Measurements from ENCODE around the gene AKR1E2. TPM values are rescaled to one million over a fixed set of nuclear protein-coding genes. Genes with fewer than 3 reads are reported as not detected.

AKR1E2 gene
- total RNA-seq, 6 experiments from 2014 or later: 0.37 to 3.5 (median 1.6) TPM

DNA sequence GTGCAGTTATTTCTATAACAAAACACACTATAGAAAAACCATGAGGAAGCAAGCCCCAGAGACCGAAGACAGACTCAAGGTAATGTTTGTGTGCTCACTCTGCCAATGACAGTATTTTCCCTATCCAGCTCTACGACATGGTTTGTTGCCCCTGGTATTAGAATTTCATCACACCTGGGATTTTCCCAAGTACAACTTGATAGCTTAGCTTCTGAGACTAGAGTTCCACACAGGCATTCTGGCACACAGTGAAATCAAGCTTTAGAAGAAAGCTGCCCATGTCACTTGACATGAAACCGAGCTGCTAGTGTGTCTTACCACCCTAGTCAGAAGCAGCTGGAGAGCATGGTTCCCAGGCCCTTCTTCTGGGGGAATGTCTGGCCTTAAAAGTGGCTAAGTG lies 44.1 kb upstream of the AKR1E2 start:
- Histone ChIP-seq H3K4me3 (no peak overlapping the region), H3K4me1 (no peaks in the 10 kb centered on the region), H3K9me3 (no peaks in the 10 kb centered on the region), H3K27me3 (peaks cover 0 to 9% of the 10 kb centered on the region in 2 donors), H3K27ac (no peak overlapping the region), H3K36me3 (no peaks in the 10 kb centered on the region)
- TF ChIP-seq POLR2A (IDR thresholded peaks at IDR 0.05): no peak
- TF ChIP-seq, protein P1, sequence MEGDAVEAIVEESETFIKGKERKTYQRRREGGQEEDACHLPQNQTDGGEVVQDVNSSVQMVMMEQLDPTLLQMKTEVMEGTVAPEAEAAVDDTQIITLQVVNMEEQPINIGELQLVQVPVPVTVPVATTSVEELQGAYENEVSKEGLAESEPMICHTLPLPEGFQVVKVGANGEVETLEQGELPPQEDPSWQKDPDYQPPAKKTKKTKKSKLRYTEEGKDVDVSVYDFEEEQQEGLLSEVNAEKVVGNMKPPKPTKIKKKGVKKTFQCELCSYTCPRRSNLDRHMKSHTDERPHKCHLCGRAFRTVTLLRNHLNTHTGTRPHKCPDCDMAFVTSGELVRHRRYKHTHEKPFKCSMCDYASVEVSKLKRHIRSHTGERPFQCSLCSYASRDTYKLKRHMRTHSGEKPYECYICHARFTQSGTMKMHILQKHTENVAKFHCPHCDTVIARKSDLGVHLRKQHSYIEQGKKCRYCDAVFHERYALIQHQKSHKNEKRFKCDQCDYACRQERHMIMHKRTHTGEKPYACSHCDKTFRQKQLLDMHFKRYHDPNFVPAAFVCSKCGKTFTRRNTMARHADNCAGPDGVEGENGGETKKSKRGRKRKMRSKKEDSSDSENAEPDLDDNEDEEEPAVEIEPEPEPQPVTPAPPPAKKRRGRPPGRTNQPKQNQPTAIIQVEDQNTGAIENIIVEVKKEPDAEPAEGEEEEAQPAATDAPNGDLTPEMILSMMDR (IDR thresholded peaks at IDR 0.05): no peak
- ATAC-seq (peak in 1 of 4 donors; percentile 38), DNase-seq (no peak)
- 36% methylated on average over 2 of the region's 3 CpGs for WGBS (ENCODE audit: insufficient coverage, low coverage, low lambda C conversion rate, missing lambda C conversion rate)
- intact Hi-C loops (cut with DNase I): no loop called here

DNA sequence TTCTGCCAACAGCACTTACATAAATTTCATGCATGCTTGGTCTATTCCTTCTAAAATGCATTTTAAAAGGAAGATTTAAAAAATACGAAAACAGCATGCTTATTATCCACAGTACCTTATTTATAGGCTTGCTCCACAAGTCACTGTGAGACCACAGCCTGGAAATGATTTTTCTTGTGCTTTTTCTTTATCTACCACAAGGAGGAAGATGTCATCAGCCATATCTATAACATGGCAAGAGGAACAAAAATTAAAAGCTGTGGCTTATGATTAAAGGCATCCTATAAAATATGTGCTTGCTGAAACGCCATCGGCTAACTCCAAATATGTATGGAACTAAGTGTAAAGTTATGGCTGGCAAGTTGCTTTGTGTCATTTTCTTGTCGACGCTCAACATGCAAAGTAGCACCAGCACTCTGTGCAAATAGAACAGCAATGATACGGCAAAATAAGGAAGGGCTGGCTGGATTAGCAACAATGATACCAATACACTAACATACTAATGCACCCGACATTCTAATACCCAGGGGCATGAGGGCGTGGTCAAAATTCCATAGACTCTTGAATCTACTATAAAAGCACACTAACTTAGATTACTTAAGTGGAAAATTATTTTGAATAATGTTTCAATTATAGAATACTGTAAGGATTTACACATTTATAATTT lies 41.2 kb upstream of the AKR1E2 start:
- TF ChIP-seq POLR2A (IDR thresholded peaks at IDR 0.05): no peak
- TF ChIP-seq, protein P1 (IDR thresholded peaks at IDR 0.05): no peak
- no peaks in the 10 kb centered on the region for H3K9me3 ChIP-seq
- WGBS (ENCODE audit: insufficient coverage, low coverage, low lambda C conversion rate, missing lambda C conversion rate): 47% methylated on average over 8 of the region's 8 CpGs
- H3K27ac ChIP-seq: no peak overlapping the region
- intact Hi-C loops (cut with DNase I): no loop called here
- DNase-seq (no peak), ATAC-seq (no peak)
- H3K36me3 ChIP-seq: no peaks in the 10 kb centered on the region
- peaks cover 0 to 15% of the 10 kb centered on the region in 2 donors for H3K27me3 ChIP-seq
- H3K4me1 ChIP-seq: no peaks in the 10 kb centered on the region
- H3K4me3 ChIP-seq: no peak overlapping the region

DNA sequence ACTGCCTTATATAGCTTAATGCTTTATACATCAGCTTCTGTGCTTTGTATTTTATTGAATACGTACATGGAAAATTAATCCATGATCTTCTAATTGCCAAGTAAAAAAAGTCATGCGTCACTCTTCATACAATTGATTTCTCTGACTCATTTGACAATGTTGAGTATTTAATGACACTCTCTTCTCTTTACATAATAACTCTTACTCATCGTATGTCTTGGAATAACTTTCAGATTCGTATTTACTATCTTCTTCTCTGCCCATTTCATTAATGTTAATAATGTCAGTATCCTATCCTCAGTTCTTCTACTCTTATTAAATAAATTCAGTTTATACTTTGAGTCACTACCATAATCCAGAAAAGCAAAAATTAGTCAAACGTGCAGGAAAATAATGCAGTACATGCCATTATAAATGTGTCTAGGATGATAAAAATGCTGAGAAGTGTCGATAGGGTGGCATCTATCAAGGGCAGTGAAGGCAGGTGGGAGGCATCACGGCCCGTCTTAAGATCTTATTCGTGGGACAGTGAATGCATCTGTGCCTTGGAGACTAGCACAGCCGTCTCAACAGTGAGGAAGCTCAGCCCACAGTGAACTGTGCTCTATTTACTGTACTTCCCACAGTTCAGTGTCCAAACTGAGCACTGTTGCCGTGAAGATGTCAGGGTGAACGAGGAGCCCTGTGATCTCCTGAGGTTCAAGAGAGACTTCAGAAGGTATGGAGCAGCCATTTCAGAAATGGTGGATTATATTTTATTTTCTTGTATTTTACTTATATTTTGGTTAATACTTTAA lies 39.8 kb upstream of the AKR1E2 start:
- no peak for ATAC-seq
- no peaks in the 10 kb centered on the region for H3K9me3 ChIP-seq
- H3K4me3 ChIP-seq: no peak overlapping the region
- no peak for TF ChIP-seq POLR2A (IDR thresholded peaks at IDR 0.05)
- TF ChIP-seq, protein P1 (IDR thresholded peaks at IDR 0.05): no peak
- no peak overlapping the region for H3K27ac ChIP-seq
- DNase-seq: no peak
- 46% methylated on average over 10 of the region's 12 CpGs for WGBS (ENCODE audit: insufficient coverage, low coverage, low lambda C conversion rate, missing lambda C conversion rate)
- H3K4me1 ChIP-seq: no peaks in the 10 kb centered on the region
- H3K27me3 ChIP-seq: peaks cover 0 to 19% of the 10 kb centered on the region in 2 donors
- H3K36me3 ChIP-seq: no peaks in the 10 kb centered on the region
- intact Hi-C loops (cut with DNase I): no loop called here

DNA sequence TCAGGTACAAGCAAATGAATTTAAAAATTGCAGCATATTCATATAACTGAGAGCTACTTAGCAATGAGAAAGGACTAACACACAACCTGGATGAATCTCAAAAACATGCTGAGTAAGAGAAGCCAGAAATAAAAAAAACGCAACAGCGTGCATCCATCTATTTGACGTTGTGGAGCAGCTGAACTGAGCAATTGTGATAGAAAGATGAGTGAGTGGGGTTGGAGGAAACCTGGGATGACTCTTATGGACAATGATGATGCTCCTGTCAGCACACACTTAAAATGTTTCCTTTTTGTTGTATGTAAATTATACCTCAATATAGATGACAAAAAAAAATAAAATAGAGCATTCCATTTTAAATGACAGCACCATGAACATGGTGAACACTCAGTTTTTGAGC lies 36.0 kb upstream of the AKR1E2 start:
- no peak overlapping the region for H3K4me3 ChIP-seq
- 69% methylated on average over 3 of the region's 3 CpGs for WGBS (ENCODE audit: insufficient coverage, low coverage, low lambda C conversion rate, missing lambda C conversion rate)
- peaks cover 0 to 19% of the 10 kb centered on the region in 2 donors for H3K27me3 ChIP-seq
- no peak for ATAC-seq
- no peaks in the 10 kb centered on the region for H3K4me1 ChIP-seq
- H3K27ac ChIP-seq: no peak overlapping the region
- no peaks in the 10 kb centered on the region for H3K9me3 ChIP-seq
- no peak for DNase-seq
- no peaks in the 10 kb centered on the region for H3K36me3 ChIP-seq
- intact Hi-C loops (cut with DNase I): no loop called here
- TF ChIP-seq, protein P1 (IDR thresholded peaks at IDR 0.05): no peak
- no peak for TF ChIP-seq POLR2A (IDR thresholded peaks at IDR 0.05)
